Cardiac septum (tissue), 1 donor: ENCODE measurements around the gene CCND1. TPM values are rescaled to one million over a fixed set of nuclear protein-coding genes. Genes with fewer than 3 reads are reported as not detected.

Source experiments
- DNase-seq: peaks from one replicate; pipeline ENCODE4 v3.0.0-alpha.2; 2020; ENCODE audit warnings: low spot score
- intact Hi-C: fragments of 100-400 bp; cut with DNase I; formaldehyde crosslinking; loops from one replicate; pipeline ENCODE4 v1.14.0; 2022
- total RNA-seq: library from RNA; stranded (reverse); fragmentation: NEBNext Ultra II Directional; extraction: Animal tissue kit (Norgen Biotek cat#: 25700); gene quantifications from one replicate; pipeline ENCODE4 v1.2.1, GENCODE V29; 2021
- donor health status: DM: no; HTN: no; CAD: no.

The CCND1 gene
- total RNA-seq, 1 donor from 2014 or later: 258 TPM

DNA sequence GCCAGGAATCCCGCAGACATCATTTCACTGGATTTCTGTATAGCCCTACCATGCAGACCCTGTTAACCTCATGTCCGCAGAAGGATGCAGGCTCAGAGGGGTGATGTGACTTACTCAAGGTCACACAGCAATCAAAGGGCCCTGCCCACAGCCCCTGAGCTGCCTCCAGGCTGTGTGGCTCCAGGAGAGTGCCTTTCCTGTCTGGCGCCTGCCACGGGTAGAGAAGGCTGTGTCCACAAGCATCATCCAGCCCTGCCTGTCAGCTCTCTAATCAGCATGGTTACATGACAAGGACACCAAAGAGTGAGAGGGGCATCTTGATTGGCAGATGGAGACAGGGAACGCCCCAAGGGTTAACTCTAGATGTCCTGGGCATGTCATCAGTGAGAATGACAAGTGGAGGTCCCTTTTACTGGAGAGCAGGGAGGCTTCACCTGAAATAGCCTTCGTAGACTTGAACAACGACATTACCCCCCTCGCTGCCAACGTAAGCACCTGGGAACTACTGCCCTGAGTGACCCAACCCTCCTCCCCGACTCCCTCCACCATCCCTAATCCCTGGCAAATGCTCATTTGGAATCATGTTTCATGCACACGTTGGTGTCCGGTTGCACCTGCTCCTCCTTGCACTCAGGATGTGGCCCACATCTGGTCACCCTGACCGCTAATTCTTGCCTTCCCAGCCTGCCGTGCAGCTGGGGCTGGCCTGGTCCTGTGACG is 56.0 kb downstream of the CCND1 start:
- peak; percentile 47 for DNase-seq
- intact Hi-C loops: no loop called here

DNA sequence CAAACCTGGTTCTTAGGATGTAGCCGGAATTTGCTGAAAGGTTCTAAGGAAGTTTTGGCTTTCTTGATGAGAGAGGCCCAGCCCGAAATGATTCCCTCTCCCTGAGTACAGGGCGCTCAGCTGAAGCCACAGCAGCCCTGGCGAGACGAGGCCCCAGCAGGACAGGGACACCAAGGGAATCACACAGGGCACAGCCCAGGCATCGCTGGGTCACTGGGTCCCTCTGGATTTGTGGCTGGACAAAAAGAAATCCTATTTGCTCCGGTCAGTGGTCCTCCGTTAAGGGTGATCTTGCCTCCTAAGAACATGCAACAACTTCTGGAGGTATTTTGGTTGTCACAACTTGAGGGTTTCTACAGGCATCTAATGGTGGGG is 56.5 kb downstream of the CCND1 start:
- DNase-seq: peak; percentile 58
- intact Hi-C loops: no loop called here

DNA sequence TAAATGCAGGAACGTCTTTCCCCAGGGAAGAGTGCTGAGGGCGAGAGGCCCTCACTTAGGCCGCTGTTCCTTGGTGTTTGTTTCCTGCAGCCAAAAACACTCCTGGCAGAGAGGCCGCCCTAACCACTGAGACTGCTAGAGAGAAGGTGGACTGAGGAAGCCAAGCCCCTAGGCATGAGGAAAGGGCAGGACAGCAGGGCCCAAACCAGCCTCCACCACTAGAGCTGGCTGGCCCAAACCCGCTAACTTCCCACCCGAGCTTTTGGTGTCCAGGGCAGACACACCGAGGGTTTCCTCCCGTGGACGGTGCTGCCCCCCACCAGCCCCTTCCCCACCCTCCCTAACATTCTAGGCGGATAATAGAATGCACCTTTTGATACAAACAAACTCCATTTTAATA is 56.9 kb downstream of the CCND1 start:
- intact Hi-C loops: no loop called here
- peak; percentile 38 for DNase-seq

DNA sequence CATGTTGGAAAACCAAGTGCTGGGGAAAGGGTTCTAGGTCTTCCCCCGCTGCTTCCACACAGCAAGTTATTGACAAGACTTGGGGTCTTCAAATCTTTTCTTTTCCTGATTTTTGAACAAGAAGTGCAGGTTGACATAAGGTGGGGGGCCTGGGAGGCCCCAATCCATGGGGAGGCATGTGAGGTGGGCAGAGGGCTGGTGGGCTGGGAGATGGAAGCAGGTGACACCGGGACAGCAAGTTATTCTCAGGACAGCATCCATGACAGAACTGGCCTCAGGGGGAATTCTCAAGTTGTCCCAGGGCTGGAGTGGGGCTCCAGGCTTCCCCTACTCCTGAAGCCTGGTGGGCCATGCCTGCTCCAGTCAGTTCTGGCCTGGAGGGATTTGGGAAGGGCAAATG is 57.4 kb downstream of the CCND1 start:
- intact Hi-C loops: no loop called here
- DNase-seq: peak; percentile 14

DNA sequence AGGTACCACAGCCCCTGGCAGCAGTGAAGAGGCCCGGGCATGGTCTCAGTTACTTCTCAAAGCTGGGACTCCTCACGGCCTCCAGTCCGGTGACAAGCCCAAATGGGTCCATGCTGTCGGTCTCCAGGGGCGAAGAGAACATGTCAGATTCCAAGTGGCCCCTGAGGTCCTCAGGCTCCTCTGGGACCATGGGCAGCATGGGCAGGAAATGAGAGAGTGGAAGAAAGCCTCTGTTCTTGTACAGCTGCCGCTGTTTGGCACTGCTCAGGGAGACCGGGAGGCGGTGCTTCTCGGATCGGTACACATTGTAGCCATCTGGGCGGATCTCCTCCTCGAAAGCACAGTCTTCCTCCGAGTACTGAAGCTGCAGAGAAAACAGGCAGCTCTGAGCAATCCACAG is 58.3 kb downstream of the CCND1 start:
- intact Hi-C loops: no loop called here
- peak; percentile 66 for DNase-seq

DNA sequence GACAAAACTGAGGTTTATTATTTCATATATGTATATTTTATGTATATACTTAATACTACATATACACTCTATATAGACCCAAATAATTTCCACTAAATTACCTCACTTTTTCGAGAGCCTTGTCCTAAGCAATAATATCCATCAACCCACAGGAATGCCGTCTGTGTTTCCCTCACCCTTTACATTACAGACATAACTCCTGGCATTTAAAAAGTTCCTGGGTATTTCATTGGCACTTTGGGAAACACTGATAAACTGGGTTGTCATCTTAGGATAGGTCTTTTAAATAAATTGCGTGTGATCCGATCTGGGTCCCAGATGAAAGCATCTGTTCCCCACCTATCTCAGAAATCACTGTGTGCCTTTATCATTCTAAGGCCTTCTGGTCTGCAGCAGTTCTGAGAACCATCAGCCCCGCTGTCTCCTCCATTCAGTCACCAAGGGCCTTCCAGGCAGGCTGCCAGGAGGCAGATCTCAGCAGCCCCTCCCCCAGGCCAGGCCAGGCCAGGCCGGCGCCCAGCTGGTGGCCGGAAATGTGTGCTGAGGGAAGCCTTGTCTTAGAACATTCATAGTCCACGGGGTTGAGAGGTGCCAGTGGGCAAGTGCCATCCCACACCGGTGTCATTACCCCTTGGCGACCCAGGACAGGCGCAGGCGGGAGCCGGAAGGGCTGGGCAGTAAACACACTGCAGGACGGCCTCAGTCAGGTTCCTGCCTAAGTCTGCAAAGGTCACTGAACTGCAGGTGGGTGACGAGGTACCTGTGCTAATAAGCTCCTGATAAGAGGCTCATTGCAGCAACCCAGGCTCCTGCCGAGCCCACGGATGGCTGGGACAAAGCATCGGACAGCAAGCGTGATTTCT is 59.6 kb downstream of the CCND1 start:
- intact Hi-C loops: no loop called here
- peak; percentile 78 for DNase-seq

- DNase-seq: no peak
- intact Hi-C loops: no loop called here
Measured at GRCh38 chr11:69702239-69702691, 61.3 kb downstream of the CCND1 start.

GRCh38 chr11:69702769-69703452 is 62.0 kb downstream of the CCND1 start:
- intact Hi-C loops: no loop called here
- no peak for DNase-seq

DNA sequence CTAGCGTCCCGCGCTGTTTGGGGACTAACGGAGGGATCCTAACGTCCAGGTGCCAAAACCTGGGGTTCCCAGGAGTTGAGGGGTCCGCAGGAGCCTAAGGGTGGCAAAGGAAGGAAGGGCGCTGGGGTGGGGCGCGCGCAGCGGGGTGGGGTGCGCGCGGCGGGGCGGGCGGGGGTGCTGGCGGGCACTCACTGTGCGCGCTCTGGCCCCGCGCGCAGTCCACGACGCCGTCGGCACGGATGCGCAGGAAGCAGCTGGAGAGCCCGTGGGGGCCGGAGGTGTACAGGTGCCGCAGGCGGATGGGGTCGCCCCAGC is 62.5 kb downstream of the CCND1 start:
- no peak for DNase-seq
- intact Hi-C loops: no loop called here

Other genes with a start within 250 kb of the CCND1 start
- gene LINC01488, start 159.5 kb upstream of the CCND1 start, total RNA-seq: 0.19 TPM
- 11.8 TPM for gene LTO1, start 34.2 kb downstream of the CCND1 start, total RNA-seq
- not detected for gene FGF19, start 62.9 kb downstream of the CCND1 start, total RNA-seq
- gene FGF4, start 134.2 kb downstream of the CCND1 start, total RNA-seq: not detected
- gene FGF3, start 178.3 kb downstream of the CCND1 start, total RNA-seq: not detected